Astrocyte of the spinal cord (primary cell): ENCODE results near the gene DUXB.

Source experiments
- DNase-seq: peaks from one replicate; pipeline ENCODE4 v3.0.0; 2011; ENCODE audit warnings: low read depth, low spot score
- H3K4me3 ChIP-seq: 2 replicates; pipeline ENCODE4 v1.5.1; 2011; ENCODE audit warnings: low read depth, mild to moderate bottlenecking, low read length, moderate library complexity
- CTCF ChIP-seq: IDR thresholded peaks from 2 replicates; pipeline ENCODE4 v1.5.1; 2012; ENCODE audit warnings: low read depth, mild to moderate bottlenecking, low read length, inconsistent platforms
- in situ Hi-C: cut with HindIII; loops from 2 replicates; pipeline ENCODE4 v1.10.0; 2017; ENCODE audit warnings: low sequenced_read_pairs

Gene DUXB

GRCh38 chr16:75648265-75649076 is 52.8 kb downstream of the DUXB start:
- peak; percentile 76 for DNase-seq
- no peak for TF ChIP-seq CTCF
- H3K4me3 ChIP-seq: peak overlapping the region; percentile 98
- in situ Hi-C loops: no loop called here

GRCh38 chr16:75647492-75648264 is 53.6 kb downstream of the DUXB start, which contains the start of the genes KARS1 and TERF2IP:
KARS1 (minus strand) TSS chr16:75647665; CDS start chr16:75647639, 26 bp downstream.
TERF2IP (plus strand) TSS chr16:75647773; CDS start chr16:75647883, 110 bp downstream.
- peak within 1 kb of the TSS; percentile 98 for H3K4me3 ChIP-seq
- DNase-seq: peak; percentile 94
- in situ Hi-C loops: no loop called here
- TF ChIP-seq CTCF: no peak

- H3K4me3 ChIP-seq: peak overlapping the region; percentile 98
- in situ Hi-C loops: no loop called here
- no peak for DNase-seq
- no peak for TF ChIP-seq CTCF
These were observed 54.2 kb downstream of the DUXB start for GRCh38 chr16:75647112-75647491.

GRCh38 chr16:75644240-75645012 is 56.8 kb downstream of the DUXB start:
- in situ Hi-C loops: no loop called here
- no peak for TF ChIP-seq CTCF
- H3K4me3 ChIP-seq: no peak overlapping the region
- no peak for DNase-seq
